Measurements from ENCODE around the gene MFRP. TPM values are rescaled to one million over a fixed set of nuclear protein-coding genes. Genes with fewer than 3 reads are reported as not detected.

Gene MFRP
- total and polyA plus RNA-seq, 9 of the 15 experiments (the other 6 are each of a cell fraction or from before 2014, with no cell fraction given), result not detected

DNA sequence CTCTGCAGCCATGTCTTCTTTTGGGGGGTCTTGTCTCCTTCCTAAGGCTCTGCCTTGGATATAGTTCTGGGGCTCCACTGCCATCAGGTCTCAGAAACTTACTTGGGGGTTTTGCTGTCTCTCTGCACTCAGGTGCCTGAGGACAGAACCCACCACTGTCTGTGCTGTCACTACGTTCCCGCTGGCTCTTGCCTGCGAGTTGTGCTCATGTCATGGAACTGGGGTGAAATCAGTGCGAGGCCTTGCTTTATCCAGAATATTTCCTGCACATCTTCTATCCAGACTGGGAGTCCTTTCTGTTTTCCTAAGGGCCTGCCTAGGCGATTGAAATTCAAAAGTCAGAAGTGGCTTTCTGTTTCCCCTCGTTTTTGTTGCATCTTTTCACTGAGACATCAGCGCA lies 41.6 kb upstream of the MFRP start:
- ATAC-seq, result no peak
- peak in 1 of 4 experiments; percentile 4 for DNase-seq (ENCODE audit: extremely low read depth in 1 of 4, low spot score in 3 of 4)
- intact Hi-C loops (cut with micrococcal nuclease) (no loop called here), in situ Hi-C loops (cut with MboI) (no loop called here)
- no peaks in the 10 kb centered on the region for H3K4me1 ChIP-seq (replicated peaks in 1 of 2; ENCODE audit: control insufficient read depth in 2 of 2, insufficient read depth in 2 of 2, low read length in 2 of 2)
- no peaks in the 10 kb centered on the region; the same call in 1 of the 2 replicates for H3K9me3 ChIP-seq (replicated peaks; ENCODE audit: control insufficient read depth, insufficient read depth, low read depth, low read length)
- no peak overlapping the region for H3K27ac ChIP-seq (ENCODE audit: extremely low read depth, low read depth, low read length)
- H3K4me3 ChIP-seq, result no peak overlapping the region
- H3K36me3 ChIP-seq (ENCODE audit: control insufficient read depth, insufficient read depth, low read length), result no peaks in the 10 kb centered on the region
- WGBS (ENCODE audit: insufficient coverage, low coverage, missing lambda C conversion rate), result 27% methylated on average over 7 of the region's 7 CpGs
- CTCF ChIA-PET (ENCODE audit: low intra/inter-chr PET ratio), result interaction anchor here (0.6 kb wide), 1 partner anchor 1681 kb away, joined by 3 read pairs; no protein-coding TSS in a partner anchor
- no peak overlapping the region for H3K4me2 ChIP-seq (ENCODE audit: insufficient read depth, low read length)
- no peaks in the 10 kb centered on the region for H3K9me1 ChIP-seq (ENCODE audit: control insufficient read depth, insufficient read depth, low read length)
- H2AFZ ChIP-seq (ENCODE audit: low read depth, low read length), result no peak overlapping the region
- H3K27me3 ChIP-seq (ENCODE audit: control insufficient read depth in 2 of 2, insufficient read depth in 2 of 2, low read length in 2 of 2), result no peaks in the 10 kb centered on the region
- no TSS peak for BruUV-seq (replicated peaks)
- FAIRE-seq, result no peak
- TF ChIP-seq RNF2 (IDR thresholded peaks at IDR 0.05) (no peak), ZNF232 (CRISPR knock-in tag; IDR thresholded peaks at IDR 0.05) (no peak), ZNF253 (CRISPR knock-in tag; conservative IDR thresholded peaks at IDR 0.05) (no peak), ZFX (CRISPR knock-in tag; IDR thresholded peaks at IDR 0.05) (no peak), ZNF76 (CRISPR knock-in tag; IDR thresholded peaks at IDR 0.05; ENCODE audit: borderline replicate concordance) (no peak), EGR1 (conservative IDR thresholded peaks at IDR 0.05) (no peak), ETV5 (CRISPR knock-in tag; IDR thresholded peaks at IDR 0.05; ENCODE audit: low read depth) (no peak), RFX1 (IDR thresholded peaks at IDR 0.05) (no peak), ZC3H4 (CRISPR knock-in tag; IDR thresholded peaks at IDR 0.05; ENCODE audit: borderline replicate concordance) (no peak), NCOA1 (IDR thresholded peaks at IDR 0.05; ENCODE audit: low read depth) (no peak), CSDE1 (IDR thresholded peaks at IDR 0.05) (no peak)
- TF ChIP-seq, protein P1, sequence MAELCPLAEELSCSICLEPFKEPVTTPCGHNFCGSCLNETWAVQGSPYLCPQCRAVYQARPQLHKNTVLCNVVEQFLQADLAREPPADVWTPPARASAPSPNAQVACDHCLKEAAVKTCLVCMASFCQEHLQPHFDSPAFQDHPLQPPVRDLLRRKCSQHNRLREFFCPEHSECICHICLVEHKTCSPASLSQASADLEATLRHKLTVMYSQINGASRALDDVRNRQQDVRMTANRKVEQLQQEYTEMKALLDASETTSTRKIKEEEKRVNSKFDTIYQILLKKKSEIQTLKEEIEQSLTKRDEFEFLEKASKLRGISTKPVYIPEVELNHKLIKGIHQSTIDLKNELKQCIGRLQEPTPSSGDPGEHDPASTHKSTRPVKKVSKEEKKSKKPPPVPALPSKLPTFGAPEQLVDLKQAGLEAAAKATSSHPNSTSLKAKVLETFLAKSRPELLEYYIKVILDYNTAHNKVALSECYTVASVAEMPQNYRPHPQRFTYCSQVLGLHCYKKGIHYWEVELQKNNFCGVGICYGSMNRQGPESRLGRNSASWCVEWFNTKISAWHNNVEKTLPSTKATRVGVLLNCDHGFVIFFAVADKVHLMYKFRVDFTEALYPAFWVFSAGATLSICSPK (IDR thresholded peaks at IDR 0.05; ENCODE audit: borderline replicate concordance), result no peak
- TF ChIP-seq, protein P2, sequence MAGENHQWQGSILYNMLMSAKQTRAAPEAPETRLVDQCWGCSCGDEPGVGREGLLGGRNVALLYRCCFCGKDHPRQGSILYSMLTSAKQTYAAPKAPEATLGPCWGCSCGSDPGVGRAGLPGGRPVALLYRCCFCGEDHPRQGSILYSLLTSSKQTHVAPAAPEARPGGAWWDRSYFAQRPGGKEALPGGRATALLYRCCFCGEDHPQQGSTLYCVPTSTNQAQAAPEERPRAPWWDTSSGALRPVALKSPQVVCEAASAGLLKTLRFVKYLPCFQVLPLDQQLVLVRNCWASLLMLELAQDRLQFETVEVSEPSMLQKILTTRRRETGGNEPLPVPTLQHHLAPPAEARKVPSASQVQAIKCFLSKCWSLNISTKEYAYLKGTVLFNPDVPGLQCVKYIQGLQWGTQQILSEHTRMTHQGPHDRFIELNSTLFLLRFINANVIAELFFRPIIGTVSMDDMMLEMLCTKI (IDR thresholded peaks at IDR 0.05; ENCODE audit: partially characterized antibody), result no peak
- TF ChIP-seq, protein P3, sequence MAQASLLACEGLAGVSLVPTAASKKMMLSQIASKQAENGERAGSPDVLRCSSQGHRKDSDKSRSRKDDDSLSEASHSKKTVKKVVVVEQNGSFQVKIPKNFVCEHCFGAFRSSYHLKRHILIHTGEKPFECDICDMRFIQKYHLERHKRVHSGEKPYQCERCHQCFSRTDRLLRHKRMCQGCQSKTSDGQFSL (CRISPR knock-in tag; IDR thresholded peaks at IDR 0.05), result no peak
- TF ChIP-seq, protein P3 (tag; IDR thresholded peaks at IDR 0.05), result no peak
- H3K9ac ChIP-seq (ENCODE audit: insufficient read depth in 1 of 2, low read depth in 2 of 2, low read length in 2 of 2), result no peak overlapping the region
- H4K20me1 ChIP-seq (replicated peaks; ENCODE audit: control insufficient read depth, insufficient read depth, low read length), result no peaks in the 10 kb centered on the region
- no peaks in the 10 kb centered on the region for H3K79me2 ChIP-seq (ENCODE audit: control insufficient read depth, insufficient read depth, low read length)
- POLR2A ChIA-PET, result no interaction called here

Measured in K562 (cell line).